DOHH2 (cell line): ENCODE results near the gene BRINP2.

ENCODE experiments used
- H3F3A ChIP-seq: fragments of 200-600 bp; sonication (generic), shearing (Covaris generic); 2 replicates; pipeline ENCODE4 v1.6.0; 2016; ENCODE audit warnings: antibody characterized with exemption, mild to moderate bottlenecking; ENCODE audit not compliant: control insufficient read depth, insufficient read depth
- H3K27ac ChIP-seq: fragments of 200-600 bp; sonication (generic); 2 replicates; pipeline ENCODE4 v1.5.1; 2014; ENCODE audit warnings: low read depth, mild to moderate bottlenecking, low read length, moderate library complexity
- H3K27me3 ChIP-seq: fragments of 200-600 bp; sonication (generic); 2 replicates; pipeline ENCODE4 v1.6.1; 2014; ENCODE audit warnings: mild to moderate bottlenecking, low read length, mixed read lengths; ENCODE audit not compliant: control insufficient read depth
- H3K36me3 ChIP-seq: fragments of 200-600 bp; sonication (generic); 2 replicates; pipeline ENCODE4 v1.6.1; 2014; ENCODE audit warnings: mild to moderate bottlenecking, low read length, moderate library complexity, mixed read lengths; ENCODE audit not compliant: control insufficient read depth
- H3K4me1 ChIP-seq: fragments of 200-600 bp; sonication (generic); 2 replicates; pipeline ENCODE4 v1.6.1; 2014; ENCODE audit warnings: mild to moderate bottlenecking, low read length, mixed read lengths; ENCODE audit not compliant: control insufficient read depth
- H3K4me2 ChIP-seq: fragments of 200-600 bp; sonication (generic); 2 replicates; pipeline ENCODE4 v1.6.0; 2014; ENCODE audit warnings: mild to moderate bottlenecking, low read length, moderate library complexity
- H3K4me3 ChIP-seq: fragments of 200-600 bp; sonication (generic); 2 replicates; pipeline ENCODE4 v1.5.1; 2014; ENCODE audit warnings: mild to moderate bottlenecking, low read length, mixed read lengths
- H3K79me2 ChIP-seq: fragments of 200-600 bp; sonication (generic); 2 replicates; pipeline ENCODE4 v1.6.1; 2014; ENCODE audit warnings: mild to moderate bottlenecking, low read length, mixed read lengths; ENCODE audit not compliant: control insufficient read depth
- H3K9me2 ChIP-seq: fragments of 200-600 bp; sonication (generic); replicated peaks from 2 replicates; pipeline ENCODE4 v1.6.1; 2014; ENCODE audit warnings: mild to moderate bottlenecking, low read length, mixed read lengths; ENCODE audit not compliant: control insufficient read depth
- H3K9me3 ChIP-seq: fragments of 200-600 bp; sonication (generic); 2 replicates; pipeline ENCODE4 v1.6.1; 2014; ENCODE audit warnings: antibody characterized with exemption, low read length, mixed read lengths; ENCODE audit not compliant: control insufficient read depth, insufficient read depth
- H4K20me1 ChIP-seq: fragments of 200-600 bp; sonication (generic); 2 replicates; pipeline ENCODE4 v1.6.0; 2014; ENCODE audit warnings: low read depth, mild to moderate bottlenecking, antibody characterized with exemption, low read length, moderate library complexity; ENCODE audit not compliant: control insufficient read depth, insufficient read depth
- EZH2phosphoT487 ChIP-seq: fragments of 200-600 bp; sonication (generic); IDR thresholded peaks from 2 replicates; pipeline ENCODE4 v1.6.1; 2017; ENCODE audit warnings: borderline replicate concordance, mild to moderate bottlenecking, antibody characterized with exemption, low read length, moderate library complexity, mixed read lengths
- TF ChIP-seq, protein P1 (sequence below): fragments of 200-600 bp; sonication (generic); IDR thresholded peaks from one replicate; pipeline ENCODE4 v1.5.1; 2014; ENCODE audit warnings: antibody characterized with exemption, mild to moderate bottlenecking, low read depth, low read length; ENCODE audit not compliant: poor library complexity, severe bottlenecking

The BRINP2 gene

DNA sequence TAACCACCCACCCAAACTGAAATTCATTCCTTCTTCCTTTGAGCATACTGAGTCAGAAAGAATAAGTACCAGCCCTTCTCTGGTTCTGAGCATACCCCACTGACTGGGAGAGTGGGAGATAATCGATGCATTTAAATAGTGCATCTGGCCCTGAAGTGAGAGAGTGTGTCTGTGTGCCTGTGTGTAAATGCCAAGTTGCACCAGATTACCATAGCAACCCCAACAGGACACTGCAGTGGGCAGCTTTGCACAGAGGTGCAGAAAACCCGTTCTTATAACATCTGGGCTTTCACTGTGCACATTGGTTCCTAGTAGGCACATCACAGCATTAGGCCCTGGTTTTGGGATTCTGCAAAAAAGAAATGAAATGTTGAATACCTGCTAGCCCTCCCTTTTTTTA, 8.5 kb upstream of the BRINP2 start:
- H3K36me3 ChIP-seq, result no peaks in the 10 kb centered on the region
- H3K9me2 ChIP-seq, result no peaks in the 10 kb centered on the region
- H3K79me2 ChIP-seq, result no peaks in the 10 kb centered on the region
- H3K4me3 ChIP-seq, result no peak overlapping the region
- H3K27ac ChIP-seq, result no peak overlapping the region
- no peaks in the 10 kb centered on the region for H3F3A ChIP-seq
- H3K4me1 ChIP-seq, result no peaks in the 10 kb centered on the region
- no peaks in the 10 kb centered on the region for H3K27me3 ChIP-seq
- no peaks in the 10 kb centered on the region for H4K20me1 ChIP-seq
- H3K9me3 ChIP-seq, result no peaks in the 10 kb centered on the region
- H3K4me2 ChIP-seq, result no peak overlapping the region
- TF ChIP-seq, protein P1, sequence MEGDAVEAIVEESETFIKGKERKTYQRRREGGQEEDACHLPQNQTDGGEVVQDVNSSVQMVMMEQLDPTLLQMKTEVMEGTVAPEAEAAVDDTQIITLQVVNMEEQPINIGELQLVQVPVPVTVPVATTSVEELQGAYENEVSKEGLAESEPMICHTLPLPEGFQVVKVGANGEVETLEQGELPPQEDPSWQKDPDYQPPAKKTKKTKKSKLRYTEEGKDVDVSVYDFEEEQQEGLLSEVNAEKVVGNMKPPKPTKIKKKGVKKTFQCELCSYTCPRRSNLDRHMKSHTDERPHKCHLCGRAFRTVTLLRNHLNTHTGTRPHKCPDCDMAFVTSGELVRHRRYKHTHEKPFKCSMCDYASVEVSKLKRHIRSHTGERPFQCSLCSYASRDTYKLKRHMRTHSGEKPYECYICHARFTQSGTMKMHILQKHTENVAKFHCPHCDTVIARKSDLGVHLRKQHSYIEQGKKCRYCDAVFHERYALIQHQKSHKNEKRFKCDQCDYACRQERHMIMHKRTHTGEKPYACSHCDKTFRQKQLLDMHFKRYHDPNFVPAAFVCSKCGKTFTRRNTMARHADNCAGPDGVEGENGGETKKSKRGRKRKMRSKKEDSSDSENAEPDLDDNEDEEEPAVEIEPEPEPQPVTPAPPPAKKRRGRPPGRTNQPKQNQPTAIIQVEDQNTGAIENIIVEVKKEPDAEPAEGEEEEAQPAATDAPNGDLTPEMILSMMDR, result no peak
- TF ChIP-seq EZH2phosphoT487, result no peak

DNA sequence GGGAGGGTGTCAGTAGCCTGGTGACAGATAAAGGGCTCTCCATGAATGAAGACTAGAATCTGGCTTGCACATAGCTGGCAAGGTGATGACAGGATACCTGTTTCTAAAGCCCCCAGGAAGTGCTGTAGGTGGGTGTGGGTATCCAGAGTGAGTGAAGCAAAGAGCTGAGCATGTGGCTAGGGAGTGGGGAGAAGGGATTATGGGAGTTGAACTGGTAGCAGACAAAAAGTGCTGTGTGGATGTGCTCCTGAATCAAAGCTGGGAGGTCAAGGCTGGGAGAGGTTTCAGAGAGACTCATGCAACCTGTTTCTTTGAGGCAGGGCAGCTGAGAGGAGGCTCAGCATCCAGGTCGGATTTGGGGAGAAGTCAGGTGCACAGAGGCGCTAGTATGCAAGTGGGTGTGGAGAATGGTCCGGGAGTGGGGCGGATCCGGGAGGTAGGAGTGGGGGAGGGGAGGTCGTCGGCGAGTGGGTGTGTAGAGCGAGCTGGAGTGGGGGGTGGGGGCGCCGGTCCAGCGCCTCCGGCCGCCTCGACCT, 6.8 kb upstream of the BRINP2 start:
- H3K4me1 ChIP-seq, result no peaks in the 10 kb centered on the region
- no peaks in the 10 kb centered on the region for H4K20me1 ChIP-seq
- no peaks in the 10 kb centered on the region for H3K27me3 ChIP-seq
- no peaks in the 10 kb centered on the region for H3F3A ChIP-seq
- no peak overlapping the region for H3K4me3 ChIP-seq
- no peak overlapping the region for H3K27ac ChIP-seq
- no peaks in the 10 kb centered on the region for H3K9me2 ChIP-seq
- H3K4me2 ChIP-seq, result no peak overlapping the region
- no peaks in the 10 kb centered on the region for H3K36me3 ChIP-seq
- no peaks in the 10 kb centered on the region for H3K9me3 ChIP-seq
- TF ChIP-seq, protein P1, result no peak
- TF ChIP-seq EZH2phosphoT487, result no peak
- H3K79me2 ChIP-seq, result no peaks in the 10 kb centered on the region

DNA sequence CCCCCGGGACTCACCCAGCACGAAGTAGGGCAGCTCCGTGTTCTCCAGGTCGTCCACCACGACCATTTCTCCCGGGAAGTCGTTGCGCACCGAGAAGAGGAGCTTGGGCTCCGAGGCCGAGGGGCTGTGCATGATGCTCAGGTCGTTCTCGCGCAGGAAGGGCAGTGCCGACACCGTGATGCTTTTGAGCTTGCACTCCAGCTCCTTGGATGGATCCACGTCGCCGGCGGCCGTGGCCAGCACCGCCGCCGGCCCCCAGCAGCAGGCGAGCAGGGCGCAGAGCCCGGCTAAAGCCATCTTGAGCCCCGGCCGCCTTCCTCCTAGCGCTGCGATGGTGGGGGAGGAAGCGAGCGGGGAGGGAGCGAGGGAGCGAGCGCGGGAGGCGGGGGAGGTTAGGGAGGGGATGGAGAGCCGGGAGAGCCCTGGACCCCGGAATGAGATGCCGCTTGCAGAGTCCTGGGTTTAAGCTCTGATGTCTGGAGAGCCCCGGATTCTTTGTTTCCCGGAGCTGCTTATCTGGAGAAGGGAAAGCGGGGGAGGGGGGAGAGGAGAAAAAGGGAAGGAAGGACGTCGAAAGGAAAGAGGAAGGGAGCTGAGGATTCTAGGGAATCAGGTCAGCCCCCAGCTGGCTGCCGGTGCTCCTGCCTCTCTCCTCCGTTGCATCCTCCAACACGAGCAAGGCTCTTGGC, 6.2 kb upstream of the BRINP2 start, which contains the start of gene ASTN1:
ASTN1 (minus strand) TSS at position 333 of the 689 bp plus-strand sequence; CDS start at position 297, 36 bp downstream.
- H3K9me3 ChIP-seq, result no peaks in the 10 kb centered on the region
- no peaks in the 10 kb centered on the region for H4K20me1 ChIP-seq
- H3K79me2 ChIP-seq, result no peaks in the 10 kb centered on the region
- no peaks in the 10 kb centered on the region for H3K27me3 ChIP-seq
- no peak within 1 kb of the TSS for H3K27ac ChIP-seq
- H3K4me3 ChIP-seq, result no peak within 1 kb of the TSS
- H3K4me1 ChIP-seq, result no peaks in the 10 kb centered on the region
- TF ChIP-seq, protein P1, result no peak
- TF ChIP-seq EZH2phosphoT487, result no peak
- no peaks in the 10 kb centered on the region for H3F3A ChIP-seq
- no peaks in the 10 kb centered on the region for H3K9me2 ChIP-seq
- no peak within 1 kb of the TSS for H3K4me2 ChIP-seq
- H3K36me3 ChIP-seq, result no peaks in the 10 kb centered on the region
